ENCODE measurements around the gene KCNT1.

The KCNT1 gene

DNA sequence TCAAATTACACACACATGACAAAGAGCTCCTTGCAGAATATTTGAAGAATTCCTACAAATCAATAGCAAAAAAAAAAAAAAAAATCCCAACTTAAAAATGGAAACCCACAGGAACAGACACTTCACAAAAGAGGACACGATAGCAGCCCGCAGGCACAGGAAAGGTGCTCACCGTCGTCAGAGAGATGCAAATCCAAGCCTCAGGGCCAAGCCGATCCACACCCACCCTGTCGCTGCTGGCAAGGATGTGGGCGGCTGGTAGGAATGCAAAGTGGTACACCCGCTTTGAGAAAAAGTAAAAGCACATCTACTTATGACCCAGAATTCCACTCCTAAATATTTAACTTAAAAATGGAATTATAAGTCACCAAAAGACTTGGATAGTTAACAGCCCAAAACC lies 28.0 kb upstream of the KCNT1 start:
- no peak for DNase-seq

- no peak for DNase-seq
These were observed 27.0 kb upstream of the KCNT1 start for GRCh38 chr9:135674977-135675376.

- no peak for DNase-seq
These were observed 25.1 kb upstream of the KCNT1 start for GRCh38 chr9:135676891-135677290.

GRCh38 chr9:135677641-135678168 lies 24.3 kb upstream of the KCNT1 start:
- no peak for DNase-seq

DNA sequence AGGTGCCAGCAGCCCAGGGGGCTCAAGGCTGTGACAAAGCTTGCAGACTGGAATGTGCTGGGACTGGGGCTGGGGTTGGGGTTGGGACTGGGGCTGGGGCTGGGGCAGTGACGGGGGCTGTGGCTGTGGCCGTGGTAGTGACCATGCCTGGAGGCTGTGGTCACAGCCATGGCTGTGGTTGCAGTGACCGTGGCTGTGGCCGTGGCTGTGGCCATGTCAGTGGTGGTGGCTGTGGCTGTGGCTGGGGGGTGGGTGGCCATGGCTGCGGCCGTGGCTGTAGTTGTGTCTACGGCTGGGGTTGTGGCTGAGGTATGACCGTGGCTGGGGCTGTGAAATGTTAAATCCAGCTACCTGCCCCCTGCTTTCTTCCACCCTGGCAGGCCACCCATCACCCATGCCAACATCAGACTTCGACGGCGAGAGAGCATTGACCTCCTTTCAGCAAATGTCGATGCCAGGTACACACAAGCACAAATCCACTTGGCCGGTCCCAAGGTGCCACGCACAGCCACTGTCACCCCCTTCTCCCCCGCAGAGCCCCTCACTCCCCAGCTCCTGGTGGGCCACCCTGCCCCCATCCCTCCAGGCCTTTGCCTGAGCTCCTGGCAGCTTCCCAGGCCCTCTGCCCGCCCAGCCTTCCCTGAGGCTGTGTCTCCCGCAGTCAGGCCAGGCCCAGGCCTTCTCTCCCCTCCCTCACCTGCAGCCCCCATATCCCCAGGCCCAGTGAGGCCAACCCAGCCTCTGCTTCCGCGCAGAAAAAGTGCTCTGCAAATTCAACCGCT lies 23.6 kb upstream of the KCNT1 start:
- DNase-seq: no peak

- no peak for DNase-seq
These were observed 21.9 kb upstream of the KCNT1 start for GRCh38 chr9:135680056-135680455.

- DNase-seq: no peak
These were observed 20.8 kb upstream of the KCNT1 start for GRCh38 chr9:135681161-135681560.

GRCh38 chr9:135683401-135684034 lies 18.5 kb upstream of the KCNT1 start:
- DNase-seq: no peak

DNA sequence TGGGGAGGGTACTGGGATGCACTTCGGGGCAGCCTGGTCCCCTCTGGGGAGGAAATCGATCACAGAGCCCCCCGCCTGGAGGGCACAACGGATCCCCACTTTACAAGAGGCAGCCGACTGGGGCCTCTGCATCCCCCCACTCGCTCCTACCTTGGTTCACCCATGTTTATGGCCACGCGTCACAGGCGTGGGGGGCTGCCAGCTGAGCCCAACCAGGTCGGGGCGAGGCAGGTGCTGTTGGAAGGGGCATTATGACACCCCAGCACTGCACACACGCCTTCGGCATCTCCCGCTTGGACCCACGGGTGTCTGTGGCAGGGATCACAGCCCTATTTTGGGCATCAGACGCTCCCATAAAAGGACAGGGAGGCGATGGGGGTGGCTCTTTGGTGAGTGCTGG lies 17.3 kb upstream of the KCNT1 start:
- DNase-seq: no peak

- DNase-seq: no peak
These were observed 14.8 kb upstream of the KCNT1 start for GRCh38 chr9:135687216-135687615.

- no peak for DNase-seq
These were observed 13.0 kb upstream of the KCNT1 start for GRCh38 chr9:135689011-135689410.

DNA sequence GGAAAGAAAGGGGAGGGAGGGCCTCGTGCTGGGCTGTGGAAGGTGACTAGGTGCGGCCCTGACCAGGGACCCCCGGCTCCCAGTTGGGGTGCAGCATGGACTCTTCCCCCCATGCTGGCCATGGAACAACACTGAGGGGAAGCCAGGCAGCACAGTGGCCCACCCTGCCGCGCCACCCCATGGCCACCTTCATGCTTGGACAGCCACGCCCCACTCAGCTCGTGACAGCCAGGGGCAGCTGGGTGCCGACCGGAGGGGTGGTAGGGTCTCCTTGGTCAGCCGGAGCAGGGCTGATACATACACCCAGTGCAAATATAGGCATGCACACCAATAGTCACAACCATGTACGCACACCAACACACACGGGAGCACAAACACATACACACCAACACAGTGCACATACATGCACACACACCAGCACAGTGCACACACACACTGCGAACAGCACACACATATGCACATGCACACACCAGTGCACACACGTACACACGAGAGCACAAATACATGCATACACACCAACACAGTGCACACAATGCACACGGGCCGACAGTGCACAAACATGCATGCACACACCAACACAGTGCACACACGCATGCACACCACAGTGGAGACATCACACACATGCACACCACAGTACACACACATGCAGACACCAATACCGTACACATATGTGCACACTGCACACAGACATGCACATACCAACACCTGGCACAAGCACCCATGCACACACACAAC lies 11.0 kb upstream of the KCNT1 start:
- DNase-seq: no peak

GRCh38 chr9:135692410-135692809 lies 9.6 kb upstream of the KCNT1 start:
- no peak for DNase-seq

DNA sequence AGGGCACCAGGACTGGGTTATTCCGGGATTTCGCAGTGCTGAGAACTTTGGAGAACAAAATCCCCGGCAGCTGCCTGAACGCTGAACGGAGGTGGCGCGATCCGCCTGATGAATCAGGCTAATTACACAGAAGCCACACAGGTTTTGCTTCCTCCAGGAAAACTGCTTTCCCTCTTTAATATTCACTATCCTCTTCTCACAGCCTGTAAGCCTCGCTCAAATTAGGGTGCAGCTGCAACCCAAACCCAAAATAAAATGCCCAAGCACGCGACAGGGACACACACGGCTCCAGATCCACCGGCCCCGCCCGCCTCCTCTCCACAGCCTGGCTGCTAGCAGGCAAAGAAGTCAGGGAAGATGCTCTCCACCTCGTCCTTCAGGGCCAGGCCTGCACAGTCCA lies 8.7 kb upstream of the KCNT1 start:
- DNase-seq: no peak

- DNase-seq: no peak
These were observed 8.2 kb upstream of the KCNT1 start for GRCh38 chr9:135693771-135694170.

- DNase-seq: no peak
These were observed 7.6 kb upstream of the KCNT1 start for GRCh38 chr9:135694414-135694813.

GRCh38 chr9:135695036-135695435 lies 6.9 kb upstream of the KCNT1 start:
- DNase-seq: no peak

DNA sequence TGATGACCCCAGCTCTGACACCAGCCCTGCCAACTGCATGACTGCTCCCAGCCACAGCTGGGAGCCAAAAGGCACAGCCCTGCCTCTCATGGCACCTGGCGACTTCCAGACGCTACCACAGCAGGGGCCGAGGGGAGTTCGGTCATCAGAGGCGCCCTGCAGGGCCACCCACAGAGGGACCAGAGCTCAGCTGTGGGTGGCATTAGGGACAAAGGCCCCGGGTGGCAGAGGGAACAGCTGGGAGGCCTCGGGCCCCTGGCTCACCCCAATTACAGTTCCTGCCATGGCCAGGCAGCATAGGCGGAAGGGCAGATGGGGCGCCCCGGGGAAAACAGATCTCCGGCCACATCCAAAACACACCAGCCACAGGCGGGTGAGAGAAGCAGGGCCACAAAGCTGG lies 6.3 kb upstream of the KCNT1 start:
- DNase-seq: no peak

- DNase-seq: no peak
These were observed 5.5 kb upstream of the KCNT1 start for GRCh38 chr9:135696446-135696845.

GRCh38 chr9:135697226-135697625 lies 4.8 kb upstream of the KCNT1 start:
- DNase-seq: no peak

- DNase-seq: no peak
These were observed 3.7 kb upstream of the KCNT1 start for GRCh38 chr9:135698236-135698635.

DNA sequence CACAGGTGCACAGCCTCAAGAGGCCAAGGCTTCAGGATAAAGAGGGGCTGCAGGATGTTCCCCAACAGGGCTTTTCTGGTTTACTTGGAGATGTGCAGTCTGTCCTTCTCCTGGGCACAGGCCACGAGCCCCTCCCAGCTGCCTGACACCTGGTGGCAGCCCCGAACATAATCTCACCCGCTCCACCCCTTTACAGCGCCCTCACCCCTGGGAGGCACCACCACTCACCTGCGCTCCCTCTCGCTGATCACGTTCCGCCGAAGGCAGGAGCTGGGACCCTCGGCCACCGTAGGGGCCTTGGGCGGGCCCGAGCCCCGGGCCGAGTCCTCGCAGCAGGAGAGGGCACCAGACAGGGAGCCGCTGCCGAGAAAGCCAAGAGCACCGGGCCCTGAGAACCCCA lies 3.2 kb upstream of the KCNT1 start:
- DNase-seq: no peak

DNA sequence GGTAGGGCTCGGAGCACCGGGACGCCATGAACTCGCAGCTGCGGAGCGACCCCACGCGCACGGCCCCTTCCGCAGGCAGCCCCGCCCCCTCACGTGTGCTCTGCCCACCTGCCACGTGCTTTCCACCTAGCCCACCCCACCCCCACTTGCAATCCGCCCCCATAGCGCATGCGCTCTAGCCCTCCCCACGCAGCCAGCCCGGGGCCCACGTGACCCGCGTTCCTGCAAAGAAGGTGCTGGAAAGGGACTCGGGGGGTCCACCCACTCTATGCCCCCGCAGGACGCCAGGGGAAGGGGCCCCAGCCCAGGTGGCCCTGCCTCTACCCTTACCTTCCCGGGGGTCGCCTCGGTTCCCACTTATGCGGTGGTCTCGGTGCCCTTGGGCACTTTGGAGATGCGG lies 2.5 kb upstream of the KCNT1 start, which contains the start of gene SOHLH1:
Gene SOHLH1 (minus strand): TSS at position 42 of the 400 bp plus-strand sequence. CDS start 14 bp downstream, at position 28.
- DNase-seq: no peak

DNA sequence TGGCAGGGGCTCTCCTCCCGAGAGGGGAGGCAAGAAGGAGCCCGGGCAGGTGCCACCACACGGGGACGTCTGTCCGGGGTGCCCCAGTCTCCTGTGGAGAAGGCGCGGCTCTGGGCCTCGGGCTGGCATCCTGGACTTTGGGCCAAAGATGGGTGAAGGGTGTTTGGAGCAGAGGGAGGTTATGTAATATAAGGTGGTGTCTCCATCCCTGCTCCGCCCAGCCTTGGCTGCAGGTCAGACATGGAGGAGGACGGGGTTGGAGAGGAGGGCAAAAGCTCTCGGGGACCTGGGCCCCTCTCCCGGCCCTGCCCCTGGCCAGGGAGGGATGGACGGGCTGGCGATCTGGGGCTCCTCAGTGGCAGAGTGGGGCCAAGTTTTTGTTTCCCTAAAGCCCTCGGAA lies 1.5 kb upstream of the KCNT1 start:
- no peak for DNase-seq
